Caco-2 (cell line): Measurements from ENCODE around the gene NR2C1. TPM values are rescaled to one million over a fixed set of nuclear protein-coding genes. Genes with fewer than 3 reads are reported as not detected.

ENCODE experiments used
- BruUV-seq: library from RNA; stranded (reverse); fragments of 400-500 nt; replicated peaks from 2 replicates; lab custom pipeline; 2021; lab: Mats Ljungman, UMichigan
- CTCF ChIA-PET: fragments of 300-600 bp; sonication (Branson Sonifier 250); formaldehyde crosslinking; loops from one replicate; lab custom pipeline; 2022; ENCODE audit warnings: antibody characterized with exemption; lab: Charles Lee
- POLR2A ChIA-PET: fragments of 300-600 bp; sonication (Branson Sonifier 250); formaldehyde crosslinking; loops from one replicate; lab custom pipeline; 2022; ENCODE audit warnings: antibody characterized with exemption; lab: Charles Lee
- DNase-seq, 2 experiments: peaks; one replicate each; pipeline versions ENCODE4 v3.0.0 to v3.0.0-alpha.2; 2020 to 2022
- H3K27me3 ChIP-seq: replicated peaks from 2 replicates; pipeline ENCODE4 v1.6.0; 2011; ENCODE audit warnings: low read length; ENCODE audit not compliant: control insufficient read depth, insufficient read depth
- H3K36me3 ChIP-seq: 2 replicates; pipeline ENCODE4 v1.5.1; 2011; ENCODE audit warnings: low read length; ENCODE audit not compliant: control insufficient read depth, insufficient read depth
- H3K4me1 ChIP-seq: fragments of 250-450 bp; sonication (Bioruptor Pico); 2 replicates; pipeline ENCODE4 v1.5.1; 2020; ENCODE audit warnings: mild to moderate bottlenecking
- H3K4me3 ChIP-seq: 2 replicates; pipeline ENCODE4 v1.5.1; 2011; ENCODE audit warnings: low read depth, mild to moderate bottlenecking, control low read depth, low read length
- H3K9me3 ChIP-seq: fragments of 250-450 bp; sonication (Bioruptor Pico); 2 replicates; pipeline ENCODE4 v1.5.1; 2020; ENCODE audit warnings: mild to moderate bottlenecking, moderate library complexity
- H3K27ac Mint-ChIP-seq: one replicate; pipeline ENCODE4 v1.8.0; 2022; ENCODE audit warnings: mixed read lengths; ENCODE audit not compliant: unreplicated experiment
- H3K27me3 Mint-ChIP-seq: one replicate; pipeline ENCODE4 v1.8.0; 2022; ENCODE audit warnings: mixed read lengths; ENCODE audit not compliant: insufficient read depth, unreplicated experiment
- H3K36me3 Mint-ChIP-seq: one replicate; pipeline ENCODE4 v1.8.0; 2022; ENCODE audit warnings: mild to moderate bottlenecking, mixed read lengths; ENCODE audit not compliant: insufficient read depth, unreplicated experiment
- H3K4me1 Mint-ChIP-seq: one replicate; pipeline ENCODE4 v1.8.0; 2022; ENCODE audit warnings: low read depth, mixed read lengths; ENCODE audit not compliant: unreplicated experiment
- H3K4me3 Mint-ChIP-seq: one replicate; pipeline ENCODE4 v1.8.0; 2022; ENCODE audit warnings: mild to moderate bottlenecking, moderate library complexity, mixed read lengths; ENCODE audit not compliant: unreplicated experiment
- H3K9me3 Mint-ChIP-seq: one replicate; pipeline ENCODE4 v1.8.0; 2022; ENCODE audit warnings: mixed read lengths; ENCODE audit not compliant: unreplicated experiment
- intact Hi-C: fragments of 100-400 bp; cut with micrococcal nuclease; formaldehyde crosslinking; loops from one replicate; pipeline ENCODE4 v1.10.0; 2022; ENCODE audit not compliant: unreplicated experiment
- total RNA-seq: library from RNA; stranded (reverse); gene quantifications from 2 replicates; pipeline ENCODE4 v1.2.3, GENCODE V29; 2022
- TF ChIP-seq, protein P1 (sequence below), 2 experiments: fragments of 200-600 bp in 1 of 2; IDR thresholded peaks; 1 replicate in 1 of 2; 2 replicates in 1 of 2; pipeline versions ENCODE4 v1.5.1 to v1.8.0; 2011 to 2022; ENCODE audit warnings: antibody characterized with exemption in 1 of 2, control low read depth in 1 of 2, inconsistent platforms in 1 of 2, low read depth in 1 of 2, low read length in 1 of 2, mild to moderate bottlenecking in 1 of 2, moderate library complexity in 1 of 2; ENCODE audit not compliant: insufficient read depth in 1 of 2, severe bottlenecking in 1 of 2, unreplicated experiment in 1 of 2

The NR2C1 gene
- total RNA-seq, 1 experiment from 2014 or later, result 51.1 TPM

DNA sequence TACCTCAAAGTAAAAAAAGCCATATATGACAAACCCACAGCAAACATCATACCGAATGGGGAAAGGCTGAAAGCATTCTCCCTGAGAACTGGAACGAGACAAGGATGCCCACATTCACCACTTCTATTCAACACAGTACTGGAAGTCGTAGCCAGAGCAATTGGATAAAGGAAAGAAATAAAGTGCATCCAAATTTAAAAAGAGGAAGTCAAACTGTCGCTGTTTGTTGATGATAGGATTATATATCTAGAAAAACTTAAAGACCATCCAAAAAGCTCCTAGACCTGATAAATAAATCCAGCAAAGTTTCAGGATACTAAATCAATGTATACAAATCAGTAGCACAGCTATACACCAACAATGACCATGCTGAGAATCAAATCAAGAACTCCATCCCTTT is 75.1 kb downstream of the NR2C1 start:
- H3K36me3 Mint-ChIP-seq, result peaks cover 10% of the 10 kb centered on the region
- peaks cover 2% of the 10 kb centered on the region for H3K36me3 ChIP-seq
- POLR2A ChIA-PET, result interaction anchor here (0.6 kb wide), 1 partner anchor 379 kb away, joined by 3 read pairs; no protein-coding TSS in a partner anchor
- BruUV-seq, result no TSS peak
- peaks cover 4% of the 10 kb centered on the region; the same call in 1 of the 2 replicates for H3K4me1 ChIP-seq
- TF ChIP-seq, protein P1, sequence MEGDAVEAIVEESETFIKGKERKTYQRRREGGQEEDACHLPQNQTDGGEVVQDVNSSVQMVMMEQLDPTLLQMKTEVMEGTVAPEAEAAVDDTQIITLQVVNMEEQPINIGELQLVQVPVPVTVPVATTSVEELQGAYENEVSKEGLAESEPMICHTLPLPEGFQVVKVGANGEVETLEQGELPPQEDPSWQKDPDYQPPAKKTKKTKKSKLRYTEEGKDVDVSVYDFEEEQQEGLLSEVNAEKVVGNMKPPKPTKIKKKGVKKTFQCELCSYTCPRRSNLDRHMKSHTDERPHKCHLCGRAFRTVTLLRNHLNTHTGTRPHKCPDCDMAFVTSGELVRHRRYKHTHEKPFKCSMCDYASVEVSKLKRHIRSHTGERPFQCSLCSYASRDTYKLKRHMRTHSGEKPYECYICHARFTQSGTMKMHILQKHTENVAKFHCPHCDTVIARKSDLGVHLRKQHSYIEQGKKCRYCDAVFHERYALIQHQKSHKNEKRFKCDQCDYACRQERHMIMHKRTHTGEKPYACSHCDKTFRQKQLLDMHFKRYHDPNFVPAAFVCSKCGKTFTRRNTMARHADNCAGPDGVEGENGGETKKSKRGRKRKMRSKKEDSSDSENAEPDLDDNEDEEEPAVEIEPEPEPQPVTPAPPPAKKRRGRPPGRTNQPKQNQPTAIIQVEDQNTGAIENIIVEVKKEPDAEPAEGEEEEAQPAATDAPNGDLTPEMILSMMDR (IDR thresholded peaks at IDR 0.05; ENCODE audit: insufficient read depth in 1 of 2, low read depth in 1 of 2, low read length in 1 of 2, severe bottlenecking in 1 of 2, unreplicated experiment in 1 of 2), result no peak
- CTCF ChIA-PET, result no interaction called here
- H3K9me3 ChIP-seq, result no peaks in the 10 kb centered on the region
- no peak overlapping the region for H3K4me3 Mint-ChIP-seq
- intact Hi-C loops, result no loop called here
- H3K9me3 Mint-ChIP-seq, result no peaks in the 10 kb centered on the region
- H3K27ac Mint-ChIP-seq, result no peak overlapping the region
- no peaks in the 10 kb centered on the region for H3K27me3 Mint-ChIP-seq
- no peaks in the 10 kb centered on the region for H3K27me3 ChIP-seq
- peaks cover 7% of the 10 kb centered on the region for H3K4me1 Mint-ChIP-seq
- DNase-seq, result no peak
- no peak overlapping the region for H3K4me3 ChIP-seq

DNA sequence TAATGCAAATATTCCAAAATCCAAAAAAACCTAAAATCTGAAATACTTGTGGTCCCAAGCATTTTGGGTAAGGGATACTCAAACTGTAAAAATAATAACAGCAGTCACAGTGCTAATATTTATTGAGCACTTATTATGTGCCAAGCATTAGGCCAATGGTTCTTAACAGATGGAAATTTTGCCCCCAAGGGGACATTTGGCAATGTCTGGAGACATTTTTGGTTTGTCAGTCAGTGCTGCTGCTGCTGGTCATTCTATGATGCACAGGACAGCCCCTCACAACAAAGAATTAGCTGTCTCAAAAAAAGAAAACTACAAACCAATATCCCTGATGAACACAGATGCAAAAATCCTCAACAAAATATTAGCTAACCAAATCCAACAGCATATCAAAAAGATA is 75.7 kb downstream of the NR2C1 start:
- intact Hi-C loops, result no loop called here
- POLR2A ChIA-PET, result no interaction called here
- H3K4me3 Mint-ChIP-seq, result no peak overlapping the region
- H3K9me3 Mint-ChIP-seq, result no peaks in the 10 kb centered on the region
- no peaks in the 10 kb centered on the region for H3K27me3 Mint-ChIP-seq
- no TSS peak for BruUV-seq
- DNase-seq, result no peak
- TF ChIP-seq, protein P1 (IDR thresholded peaks at IDR 0.05; ENCODE audit: insufficient read depth in 1 of 2, low read depth in 1 of 2, low read length in 1 of 2, severe bottlenecking in 1 of 2, unreplicated experiment in 1 of 2), result no peak
- no peak overlapping the region for H3K27ac Mint-ChIP-seq
- H3K9me3 ChIP-seq, result no peaks in the 10 kb centered on the region
- peaks cover 3% of the 10 kb centered on the region; the same call in 1 of the 2 replicates for H3K4me1 ChIP-seq
- CTCF ChIA-PET, result no interaction called here
- H3K4me3 ChIP-seq, result no peak overlapping the region
- peaks cover 4% of the 10 kb centered on the region for H3K4me1 Mint-ChIP-seq
- H3K36me3 ChIP-seq, result peaks cover 2% of the 10 kb centered on the region
- H3K36me3 Mint-ChIP-seq, result peaks cover 11% of the 10 kb centered on the region
- no peaks in the 10 kb centered on the region for H3K27me3 ChIP-seq

DNA sequence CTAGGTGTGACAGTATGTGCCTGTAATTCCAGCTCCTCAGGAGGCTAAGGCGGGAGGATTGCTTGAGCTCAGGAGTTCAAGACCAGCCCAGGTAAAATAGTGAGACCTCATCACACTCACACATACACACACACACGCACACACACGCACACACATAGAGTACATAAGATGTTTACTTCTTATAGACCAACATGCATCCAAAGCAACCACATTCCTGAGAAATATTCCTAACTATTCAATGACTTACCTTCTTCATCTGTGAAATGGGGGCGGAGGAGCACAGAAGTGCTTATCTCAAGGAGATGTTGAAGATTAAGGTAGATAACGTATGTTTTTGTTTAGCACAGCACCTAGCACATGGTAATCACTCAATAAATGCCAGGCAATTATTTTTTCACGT is 76.4 kb downstream of the NR2C1 start:
- Histone ChIP-seq H3K36me3 (peaks cover 2% of the 10 kb centered on the region), H3K4me3 (no peak overlapping the region), H3K4me1 (no peaks in the 10 kb centered on the region), H3K27me3 (no peaks in the 10 kb centered on the region), H3K9me3 (no peaks in the 10 kb centered on the region)
- H3K9me3 Mint-ChIP-seq, result no peaks in the 10 kb centered on the region
- ChIA-PET CTCF (no interaction called here), POLR2A (no interaction called here)
- peaks cover 18% of the 10 kb centered on the region for H3K36me3 Mint-ChIP-seq
- H3K4me3 Mint-ChIP-seq, result no peak overlapping the region
- DNase-seq, result no peak
- TF ChIP-seq, protein P1 (IDR thresholded peaks at IDR 0.05; ENCODE audit: insufficient read depth in 1 of 2, low read depth in 1 of 2, low read length in 1 of 2, severe bottlenecking in 1 of 2, unreplicated experiment in 1 of 2), result no peak
- H3K4me1 Mint-ChIP-seq, result no peaks in the 10 kb centered on the region
- H3K27me3 Mint-ChIP-seq, result no peaks in the 10 kb centered on the region
- BruUV-seq, result no TSS peak
- H3K27ac Mint-ChIP-seq, result no peak overlapping the region
- intact Hi-C loops, result no loop called here
